K562 (cell line): ENCODE data around the gene EIPR1. TPM values are rescaled to one million over a fixed set of nuclear protein-coding genes. Genes with fewer than 3 reads are reported as not detected.

Experiments used
- BCL6 ChIP-seq: fragments of 250-450 bp; sonication (Bioruptor Pico); IDR thresholded peaks from 2 replicates; pipeline ENCODE4 v1.4.0; 2020
- BRF1 ChIP-seq: IDR thresholded peaks from 3 replicates; pipeline ENCODE4 v1.6.1; 2011; ENCODE audit warnings: borderline replicate concordance, mild to moderate bottlenecking; ENCODE audit not compliant: insufficient read length; ENCODE audit errors: extremely low read depth
- BRF2 ChIP-seq: IDR thresholded peaks from 3 replicates; pipeline ENCODE4 v1.6.1; 2011; ENCODE audit warnings: borderline replicate concordance, mild to moderate bottlenecking; ENCODE audit not compliant: insufficient read length, insufficient read depth
- CC2D1A ChIP-seq: fragments of 450-650 bp; IDR thresholded peaks from 2 replicates; pipeline ENCODE4 v1.6.1; 2017; ENCODE audit warnings: mild to moderate bottlenecking
- EHMT2 ChIP-seq: fragments of 450-650 bp; IDR thresholded peaks from 2 replicates; pipeline ENCODE4 v1.6.1; 2018; ENCODE audit warnings: antibody characterized with exemption
- ELF1 ChIP-seq: fragments of 200-800 bp; sonication (Bioruptor generic); IDR thresholded peaks from 2 replicates; pipeline ENCODE4 v1.6.1; 2016; ENCODE audit warnings: missing genetic modification characterization, missing compliant biosample characterization
- KAT7 ChIP-seq: sonication (generic); formaldehyde crosslinking; IDR thresholded peaks from 2 replicates; pipeline ENCODE4 v1.8.0; 2022; ENCODE audit warnings: missing genetic modification reagents, mild to moderate bottlenecking, borderline replicate concordance
- KHSRP ChIP-seq: fragments of 450-650 bp; IDR thresholded peaks from 2 replicates; pipeline ENCODE4 v1.6.1; 2017
- MLX ChIP-seq, 2 experiments: fragments of 450-650 bp in 1 of 2; sonication (generic) in 1 of 2; formaldehyde crosslinking; conservative IDR thresholded peaks; 2 replicates each; pipeline versions ENCODE4 v1.4.0 to v1.8.1; 2020 to 2022; ENCODE audit warnings: mild to moderate bottlenecking in 1 of 2, missing genetic modification reagents in 1 of 2
- NONO ChIP-seq, 2 experiments: fragments of 200-400 bp in 1 of 2; fragments of 450-650 bp in 1 of 2; formaldehyde crosslinking in 1 of 2; IDR thresholded peaks; 2 replicates each; pipeline ENCODE4 v1.6.1; 2017; ENCODE audit warnings: low read depth in 2 of 2, mild to moderate bottlenecking in 2 of 2, moderate library complexity in 2 of 2, low read length in 1 of 2
- NUFIP1 ChIP-seq: fragments of 450-650 bp; IDR thresholded peaks from 2 replicates; pipeline ENCODE4 v1.6.1; 2018; ENCODE audit not compliant: partially characterized antibody
- PATZ1 ChIP-seq: fragments of 250-450 bp; sonication (Bioruptor Pico); IDR thresholded peaks from 2 replicates; pipeline ENCODE4 v1.5.0; 2020; ENCODE audit warnings: mild to moderate bottlenecking, borderline replicate concordance
- PCBP1 ChIP-seq: fragments of 200-400 bp; formaldehyde crosslinking; IDR thresholded peaks from 2 replicates; pipeline ENCODE4 v1.6.1; 2018; ENCODE audit warnings: mild to moderate bottlenecking, low read depth, low read length; ENCODE audit not compliant: poor library complexity, severe bottlenecking
- PHTF2 ChIP-seq: fragments of 250-450 bp; sonication (Bioruptor Pico); IDR thresholded peaks from 2 replicates; pipeline ENCODE4 v1.5.0; 2021; ENCODE audit warnings: mild to moderate bottlenecking
- PML ChIP-seq: IDR thresholded peaks from 2 replicates; pipeline ENCODE4 v1.6.1; 2012; ENCODE audit warnings: low read length, inconsistent platforms
- RBM17 ChIP-seq: fragments of 200-400 bp; formaldehyde crosslinking; IDR thresholded peaks from 2 replicates; pipeline ENCODE4 v1.6.1; 2017; ENCODE audit warnings: low read depth, mild to moderate bottlenecking, low read length, borderline replicate concordance
- SP2 ChIP-seq: IDR thresholded peaks from 2 replicates; pipeline ENCODE4 v1.6.1; 2011; ENCODE audit warnings: mild to moderate bottlenecking, low read depth, low read length, moderate library complexity; ENCODE audit not compliant: poor library complexity, severe bottlenecking; ENCODE audit errors: extremely low read depth
- TCF15 ChIP-seq: fragments of 250-450 bp; sonication (Bioruptor Pico); IDR thresholded peaks from 2 replicates; pipeline ENCODE4 v1.8.0; 2022; ENCODE audit warnings: moderate library complexity, mild to moderate bottlenecking, inconsistent platforms
- TFAP4 ChIP-seq: sonication (generic); formaldehyde crosslinking; IDR thresholded peaks from 2 replicates; pipeline ENCODE4 v1.8.0; 2022; ENCODE audit warnings: missing genetic modification reagents, mild to moderate bottlenecking, moderate library complexity, borderline replicate concordance
- ZNF121 ChIP-seq: sonication (generic); formaldehyde crosslinking; conservative IDR thresholded peaks from 2 replicates; pipeline ENCODE4 v1.8.0; 2022; ENCODE audit warnings: missing genetic modification reagents
- ZNF184 ChIP-seq: sonication (generic); formaldehyde crosslinking; IDR thresholded peaks from 2 replicates; pipeline ENCODE4 v1.5.0; 2020; ENCODE audit warnings: missing genetic modification reagents
- ZNF76 ChIP-seq: fragments of 250-450 bp; sonication (Bioruptor Pico); IDR thresholded peaks from 2 replicates; pipeline ENCODE4 v1.4.0; 2020; ENCODE audit warnings: mild to moderate bottlenecking, moderate library complexity, borderline replicate concordance
- polyA plus RNA-seq, 8 experiments: library from polyadenylated mRNA; depleted of rRNA in 4 of 8; stranded (reverse) in 5 of 8; unstranded in 3 of 8; fragments of >200 nt; fragmentation: Nextera tagmentation in 2 of 8; fragmentation: Illumina TruSeq in 1 of 8; extraction: Ambion mirVana in 2 of 8; extraction: Trizol in 1 of 8; gene quantifications; 2 replicates each; pipeline versions ENCODE4 v1.2.1 to v1.2.3, GENCODE V29; 2011 to 2014; ENCODE audit warnings: inconsistent platforms in 1 of 8, missing spikeins in 1 of 8
- total RNA-seq, 7 experiments: library from RNA; depleted of rRNA in 6 of 7; stranded (reverse); fragments of >200 nt in 6 of 7; fragmentation: Illumina TruSeq in 2 of 7; extraction: Trizol in 2 of 7; gene quantifications; 2 replicates each; pipeline versions ENCODE4 v1.2.1 to v1.2.3, GENCODE V29; 2011 to 2021; ENCODE audit warnings: low replicate concordance in 1 of 7

The EIPR1 gene
- total and polyA plus RNA-seq, 9 of the 15 experiments (the other 6 are each of a cell fraction or from before 2014, with no cell fraction given) = 19.9 to 54.4 (median 35.9) TPM

GRCh38 chr2:3303583-3304406 lies 73.8 kb downstream of the EIPR1 start (continued):
- TF ChIP-seq ZNF184 = no peak
- TF ChIP-seq CC2D1A = 0 out of 2 replicates have a peak, but pooled peaks have one; percentile 44
- no peak for TF ChIP-seq PATZ1
- TF ChIP-seq PHTF2 (CRISPR knock-in tag) = no peak
- TF ChIP-seq EHMT2 = no peak
- TF ChIP-seq KAT7 (CRISPR knock-in tag) = no peak
- TF ChIP-seq BRF2 = no peak
- TF ChIP-seq NUFIP1 = no peak
- no peak for TF ChIP-seq TCF15 (CRISPR knock-in tag)
- TF ChIP-seq NONO (IDR thresholded peaks at IDR 0.05; ENCODE audit: low read depth in 2 of 2, low read length in 1 of 2) = no peak
- TF ChIP-seq ELF1 (tag) = no peak
- no peak for TF ChIP-seq KHSRP
- no peak for TF ChIP-seq ZNF76 (CRISPR knock-in tag)
- no peak for TF ChIP-seq BRF1
- TF ChIP-seq MLX (CRISPR knock-in tag; conservative IDR thresholded peaks at IDR 0.05) = no peak
- no peak for TF ChIP-seq PML
- no peak for TF ChIP-seq ZNF121 (CRISPR knock-in tag)
- TF ChIP-seq TFAP4 (CRISPR knock-in tag) = peak; percentile 64; the same call in 1 of the 2 replicates
- TF ChIP-seq BCL6 (CRISPR knock-in tag) = no peak
- TF ChIP-seq PCBP1 = no peak
- no peak for TF ChIP-seq RBM17
- no peak for TF ChIP-seq SP2
